ENCODE data around the gene ZNF678.
"Not testable (repeated sequence)": the region's sequence is repeated elsewhere in the genome, so short reads cannot be mapped to it uniquely, and the experiment has no call there.

The ZNF678 gene

DNA sequence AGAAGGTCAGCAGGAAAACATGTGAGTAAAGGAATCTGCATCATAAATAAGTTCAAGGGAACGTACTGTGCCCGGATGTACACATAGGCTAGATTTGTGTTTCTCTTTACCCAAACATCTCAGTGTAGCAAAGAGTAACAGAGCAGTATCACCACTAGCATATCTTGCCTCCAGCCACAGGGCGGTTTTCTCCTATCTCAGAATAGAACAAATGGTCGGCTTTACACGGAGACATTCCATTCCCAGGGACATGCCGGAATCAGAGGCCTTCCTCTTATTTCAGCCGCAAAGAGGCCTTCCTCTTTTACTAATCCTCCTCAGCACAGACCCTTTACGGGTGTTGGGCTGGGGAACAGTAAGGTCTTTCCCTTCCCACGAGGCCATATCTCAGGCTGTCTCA is 42.9 kb downstream of the ZNF678 start:
- DNase-seq, result not testable (repeated sequence)

DNA sequence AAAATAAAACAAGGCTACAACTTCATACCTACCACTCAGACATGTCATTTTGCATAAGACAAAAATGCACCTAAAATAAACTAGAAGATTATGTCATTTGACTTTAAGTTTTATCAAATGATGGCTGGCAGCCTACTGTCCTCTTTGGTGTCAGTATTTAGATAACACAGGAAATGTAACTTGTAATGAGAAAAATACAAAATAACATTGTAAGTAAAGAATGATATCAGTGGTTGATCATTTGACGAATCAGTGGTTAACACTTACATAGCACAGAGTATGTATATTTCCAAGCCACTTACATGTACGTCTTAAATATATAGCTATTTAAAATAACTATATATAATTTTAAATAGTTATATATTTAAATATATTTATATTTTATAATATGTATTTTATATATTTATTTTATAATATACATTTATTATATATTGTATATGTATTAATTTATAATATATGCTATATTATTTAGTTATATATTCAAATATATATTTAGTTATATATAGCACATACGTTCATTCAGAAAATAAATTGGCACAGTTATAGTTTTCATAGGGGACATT is 44.1 kb downstream of the ZNF678 start:
- DNase-seq, result no peak

DNA sequence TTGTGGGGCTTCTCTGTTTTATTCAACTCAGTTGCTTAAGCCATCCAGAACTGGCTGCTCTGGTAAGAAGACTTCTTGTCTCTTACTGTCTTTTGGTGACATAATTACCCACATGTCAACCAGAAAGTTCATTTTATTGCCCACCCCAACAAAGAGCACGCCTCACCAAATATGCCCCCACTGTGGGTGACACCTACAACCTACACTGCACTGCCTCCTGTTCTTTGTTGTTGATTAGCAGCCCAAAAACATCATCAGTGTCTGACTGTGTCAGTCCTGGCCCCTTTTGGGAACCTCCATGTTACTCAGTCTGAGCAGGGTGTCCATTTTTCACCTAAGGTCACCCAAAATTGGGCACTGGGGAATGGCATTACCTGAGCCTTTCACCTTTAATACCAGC is 49.3 kb downstream of the ZNF678 start:
- DNase-seq, result no peak

DNA sequence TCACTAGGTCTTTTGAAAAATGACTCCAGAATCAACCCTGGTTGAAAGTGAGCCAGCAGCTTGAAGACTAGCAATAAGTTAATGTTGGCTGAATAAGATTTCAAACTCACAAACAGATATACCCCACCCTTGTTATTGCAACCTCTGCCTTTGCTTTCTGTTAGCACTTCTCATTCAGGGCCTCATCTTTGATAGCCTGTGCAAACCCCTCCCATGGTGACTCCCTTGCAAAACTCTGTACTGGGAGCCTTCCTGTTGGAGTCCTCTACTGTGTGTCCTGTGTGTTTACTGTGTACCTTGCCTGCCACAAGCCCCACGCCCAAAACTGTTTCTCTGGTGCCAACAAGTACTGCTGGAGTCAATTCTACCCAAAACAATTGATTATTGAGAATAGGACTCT is 50.2 kb downstream of the ZNF678 start:
- DNase-seq, result no peak

DNA sequence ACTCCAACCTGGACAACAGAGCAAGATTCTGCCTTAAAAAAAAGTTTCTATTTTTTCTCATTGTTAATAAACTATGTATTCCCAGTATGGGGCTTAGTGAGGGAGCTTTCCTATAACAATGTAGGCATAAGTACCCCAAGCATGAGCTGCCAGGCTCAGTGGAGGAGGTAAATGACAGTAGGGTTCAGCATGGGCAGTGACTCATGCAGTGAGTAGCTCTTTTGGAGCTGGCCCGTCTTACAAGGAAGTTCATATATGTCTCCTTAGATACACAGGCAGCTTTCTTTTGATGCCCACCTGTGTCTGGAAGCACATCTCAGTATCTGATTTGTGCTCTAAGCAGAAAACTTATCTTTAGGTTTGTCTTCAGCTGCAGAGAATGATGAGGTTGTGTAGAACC is 57.9 kb downstream of the ZNF678 start:
- DNase-seq, result no peak

DNA sequence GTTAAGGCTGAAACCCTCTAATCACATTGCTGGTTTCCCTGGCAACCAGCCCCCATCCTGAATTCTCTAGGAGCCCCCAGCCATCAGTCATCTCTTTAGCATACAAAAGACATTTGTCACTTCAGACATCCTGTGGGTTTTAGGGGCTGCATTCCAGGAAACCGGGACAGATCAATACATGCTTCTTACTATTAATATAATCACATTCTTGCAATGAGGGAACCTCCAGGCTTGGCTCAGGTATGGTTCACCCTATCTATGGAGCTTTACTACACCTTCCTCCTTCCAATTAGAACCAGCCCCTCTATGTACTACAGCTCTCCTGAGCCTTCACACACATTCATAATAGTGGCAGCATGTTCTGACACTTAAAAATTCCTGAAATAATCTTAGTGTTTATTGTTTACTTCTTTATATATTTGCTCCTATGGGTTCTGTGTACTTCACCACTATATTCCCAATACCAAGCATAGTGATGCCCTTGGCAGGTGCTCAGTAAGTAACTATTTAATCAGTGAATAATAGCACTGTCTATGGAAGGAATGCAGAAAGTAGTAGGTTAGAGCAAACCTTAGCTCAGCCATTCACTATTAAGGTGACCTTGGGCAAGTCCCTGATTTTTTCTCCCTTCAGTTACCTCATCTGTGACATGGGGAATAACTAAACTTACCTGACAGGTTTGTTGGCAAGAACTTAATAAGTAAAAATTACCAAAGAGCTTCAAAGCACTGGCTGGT is 59.6 kb downstream of the ZNF678 start:
- no peak for DNase-seq

DNA sequence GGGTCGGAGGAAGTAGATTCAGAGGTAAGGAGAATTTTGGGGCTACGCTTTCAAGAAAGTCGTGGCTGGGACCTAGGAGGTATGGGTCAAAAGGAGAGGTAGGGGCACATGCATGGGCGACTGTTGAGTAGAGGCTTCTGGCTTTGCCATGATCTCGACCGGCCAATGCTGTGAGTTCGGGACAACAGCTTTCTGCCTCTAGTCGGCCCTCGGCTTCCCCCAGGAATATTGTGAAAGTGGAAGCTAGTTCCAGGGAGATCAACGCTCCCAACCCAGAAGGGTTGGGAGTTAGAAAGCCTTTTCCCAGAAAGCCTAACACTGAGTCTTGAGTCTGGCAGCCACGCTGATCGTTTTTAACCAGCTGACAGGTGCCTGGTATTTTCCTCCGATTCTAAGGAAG is 69.0 kb downstream of the ZNF678 start:
- DNase-seq, result no peak

DNA sequence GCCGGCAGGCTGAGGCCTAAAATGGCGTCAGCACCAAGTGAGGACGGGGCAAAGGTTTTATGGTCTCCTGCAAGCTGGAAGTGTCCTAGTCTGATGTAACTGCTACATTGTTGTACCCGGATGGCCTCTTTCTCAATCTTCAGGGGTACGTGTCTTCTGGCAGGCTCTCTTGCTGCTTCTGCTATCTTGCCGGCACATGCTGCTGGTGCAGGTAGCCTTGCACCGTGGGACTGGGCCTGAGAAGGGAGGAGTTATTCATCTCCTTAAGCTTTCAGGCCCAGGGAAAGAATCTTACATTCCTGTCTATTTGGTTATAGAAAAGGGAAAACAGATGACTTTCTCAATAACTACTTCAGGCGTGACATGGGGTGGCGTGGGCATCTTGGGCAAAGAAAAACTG is 72.2 kb downstream of the ZNF678 start:
- no peak for DNase-seq

DNA sequence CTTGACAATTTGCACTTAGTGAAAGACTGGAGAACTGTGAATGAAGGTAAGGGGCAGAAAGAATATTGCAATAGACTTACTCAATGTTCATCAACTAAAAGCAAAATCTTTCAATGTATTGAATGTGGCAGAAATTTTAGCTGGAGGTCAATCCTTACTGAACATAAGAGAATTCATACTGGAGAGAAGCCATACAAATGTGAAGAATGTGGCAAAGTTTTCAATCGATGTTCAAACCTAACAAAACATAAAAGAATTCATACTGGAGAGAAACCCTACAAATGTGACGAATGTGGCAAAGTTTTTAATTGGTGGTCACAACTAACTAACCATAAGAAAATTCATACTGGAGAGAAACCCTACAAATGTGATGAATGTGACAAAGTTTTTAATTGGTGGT is 91.1 kb downstream of the ZNF678 start:
- no peak for DNase-seq

DNA sequence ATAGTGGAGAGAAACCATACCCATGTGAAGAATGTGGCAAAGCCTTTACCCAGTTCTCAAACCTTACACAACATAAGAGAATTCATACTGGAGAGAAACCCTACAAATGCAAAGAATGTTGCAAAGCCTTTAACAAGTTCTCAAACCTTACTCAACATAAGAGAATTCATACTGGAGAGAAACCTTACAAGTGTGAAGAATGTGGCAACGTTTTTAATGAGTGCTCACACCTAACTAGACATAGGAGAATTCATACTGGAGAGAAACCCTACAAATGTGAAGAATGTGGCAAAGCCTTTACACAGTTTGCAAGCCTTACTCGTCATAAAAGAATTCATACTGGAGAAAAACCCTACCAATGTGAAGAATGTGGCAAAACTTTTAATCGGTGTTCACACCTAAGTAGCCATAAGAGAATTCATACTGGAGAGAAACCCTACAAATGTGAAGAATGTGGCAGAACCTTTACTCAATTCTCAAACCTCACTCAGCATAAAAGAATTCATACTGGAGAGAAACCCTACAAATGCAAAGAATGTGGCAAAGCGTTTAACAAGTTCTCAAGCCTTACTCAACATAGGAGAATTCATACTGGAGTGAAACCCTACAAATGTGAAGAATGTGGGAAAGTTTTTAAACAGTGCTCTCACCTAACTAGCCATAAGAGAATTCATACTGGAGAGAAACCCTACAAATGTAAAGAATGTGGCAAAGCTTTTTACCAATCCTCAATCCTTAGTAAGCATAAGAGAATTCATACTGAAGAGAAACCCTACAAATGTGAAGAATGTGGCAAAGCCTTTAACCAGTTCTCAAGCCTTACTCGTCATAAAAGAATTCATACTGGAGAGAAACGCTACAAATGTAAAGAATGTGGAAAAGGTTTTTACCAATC is 91.7 kb downstream of the ZNF678 start:
- no peak for DNase-seq

DNA sequence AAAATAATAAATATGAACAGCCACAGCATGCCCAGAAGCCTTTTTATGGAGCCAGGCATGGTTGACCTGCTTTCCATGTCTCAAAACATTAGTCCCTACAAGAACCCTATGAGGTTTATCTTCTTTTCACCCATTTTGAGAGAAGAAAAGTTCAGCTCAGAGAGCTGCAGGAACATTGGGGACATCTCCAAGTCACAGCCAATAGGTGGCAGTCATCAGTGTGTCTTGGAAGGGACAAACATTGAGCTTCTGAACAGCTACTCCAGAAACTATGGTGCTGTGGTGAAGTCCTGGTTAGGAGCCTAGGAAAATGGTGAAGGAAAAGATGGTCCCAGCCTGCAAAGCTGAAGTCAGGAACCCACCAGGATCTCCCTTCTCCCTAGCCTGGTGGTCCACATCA is 98.1 kb downstream of the ZNF678 start:
- DNase-seq, result no peak

DNA sequence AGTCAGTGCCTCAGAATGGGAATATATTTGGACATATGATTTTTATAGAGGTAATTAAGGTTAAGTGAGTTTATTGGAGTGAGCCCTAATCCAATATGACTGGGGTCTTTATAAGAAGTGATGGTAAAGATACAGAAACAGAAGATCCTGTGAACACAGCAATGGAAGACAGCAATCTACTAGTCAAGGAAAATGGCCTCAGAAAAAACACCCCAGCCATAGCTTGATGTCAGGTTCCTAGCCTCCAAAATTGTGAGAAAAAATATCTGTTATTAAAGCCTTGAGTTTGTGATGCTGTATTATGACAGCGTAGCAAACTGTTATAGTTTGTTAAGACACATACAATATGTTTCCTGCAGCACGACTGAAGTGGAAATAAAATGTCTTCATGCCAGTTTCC is 99.6 kb downstream of the ZNF678 start:
- no peak for DNase-seq

DNA sequence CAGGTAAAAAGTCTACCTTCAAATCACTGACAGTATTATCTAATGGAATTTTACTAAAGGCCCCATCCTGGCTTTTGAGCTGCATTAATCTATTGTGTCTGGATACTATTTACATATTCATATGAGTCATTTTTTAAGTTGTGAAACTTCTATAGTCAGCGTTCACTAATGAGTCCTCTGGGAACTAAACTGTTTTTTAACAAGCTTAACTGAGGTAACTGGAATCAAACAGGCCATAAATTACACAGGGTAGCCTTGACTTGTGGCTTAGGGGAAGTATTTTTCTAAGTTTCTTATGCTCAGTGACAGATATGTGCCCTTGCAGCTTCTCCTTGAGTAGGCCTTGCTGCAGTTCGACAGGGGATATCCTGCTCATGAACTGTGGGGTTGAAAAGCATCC is 102.9 kb downstream of the ZNF678 start:
- no peak for DNase-seq

DNA sequence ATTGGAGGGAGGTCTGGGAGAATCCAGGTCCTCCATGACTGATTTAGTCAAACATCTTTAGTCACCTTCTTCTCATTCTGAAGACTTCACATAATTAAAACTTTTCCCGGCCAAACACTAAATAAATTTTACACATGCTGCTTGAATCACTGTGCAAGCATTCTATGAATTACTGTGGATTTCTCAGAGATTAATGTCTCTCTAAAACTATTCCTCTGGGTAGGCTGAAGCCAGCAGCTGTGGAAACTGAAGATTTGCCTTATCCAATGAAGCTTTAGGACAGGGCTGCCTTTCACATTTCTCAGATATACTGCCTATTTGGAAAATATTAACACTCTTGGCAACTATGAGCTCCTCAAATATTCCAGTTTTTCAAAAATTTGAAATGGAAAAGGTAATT is 110.1 kb downstream of the ZNF678 start:
- no peak for DNase-seq

DNA sequence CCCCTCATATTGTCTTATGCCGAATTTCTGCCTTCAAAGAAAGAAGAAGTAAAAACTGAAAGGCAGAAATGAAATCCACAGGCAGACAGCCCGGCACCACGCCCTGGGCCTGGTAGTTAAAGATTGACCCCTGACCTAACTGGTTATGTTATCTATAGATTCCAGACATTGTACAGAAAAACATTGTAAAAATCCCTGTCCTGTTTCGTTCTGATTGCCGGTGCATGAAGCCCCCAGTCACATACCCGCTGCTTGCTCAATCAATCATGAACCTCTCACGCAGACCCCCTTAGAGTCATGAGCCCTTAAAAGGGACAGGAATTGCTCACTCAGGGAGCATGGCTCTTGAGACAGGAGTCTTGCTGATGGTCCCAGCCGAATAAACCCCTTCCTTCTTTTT is 122.5 kb downstream of the ZNF678 start:
- no peak for DNase-seq

DNA sequence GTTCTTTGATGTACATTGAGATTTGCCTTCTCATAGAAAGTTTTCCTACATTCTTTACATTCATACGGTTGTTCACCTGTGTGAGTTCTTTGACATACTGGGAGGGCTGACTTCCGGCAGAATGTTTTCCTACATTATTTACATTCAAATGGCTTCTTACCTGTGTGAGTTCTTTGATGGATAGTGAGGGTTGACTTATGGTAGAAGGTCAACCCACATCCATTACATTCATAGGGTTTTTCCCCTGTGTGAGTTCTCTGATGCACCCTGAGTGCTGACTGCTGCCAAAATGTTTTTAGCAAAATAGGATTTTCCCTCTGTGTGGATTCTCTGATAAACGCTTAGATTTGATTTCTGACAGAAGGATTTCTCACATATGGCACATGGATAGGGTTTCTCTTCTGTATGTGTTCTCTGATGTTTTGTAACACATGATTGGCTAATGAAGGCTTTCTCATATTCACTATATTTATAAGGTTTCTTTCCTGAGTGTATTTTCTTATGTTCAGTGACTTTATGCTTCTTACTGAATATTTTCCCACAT is 134.0 kb downstream of the ZNF678 start:
- no peak for DNase-seq

DNA sequence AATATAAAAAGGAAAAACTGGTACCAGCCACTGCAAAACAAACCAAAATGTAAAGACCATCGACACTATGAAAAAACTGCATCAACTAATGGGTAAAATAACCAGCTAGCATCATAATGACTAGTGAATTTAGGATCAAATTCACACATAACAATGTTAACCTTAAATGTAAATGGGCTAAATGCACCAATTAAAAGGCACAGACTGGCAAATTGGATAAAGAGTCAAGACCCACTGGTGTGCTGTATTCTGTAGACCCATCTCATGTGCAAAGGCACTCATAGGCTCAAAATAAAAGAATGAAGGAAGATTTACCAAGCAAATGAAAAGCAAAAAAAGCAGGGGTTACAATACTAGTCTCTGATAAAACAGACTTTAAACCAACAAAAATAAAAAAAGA is 138.3 kb downstream of the ZNF678 start:
- DNase-seq, result not testable (repeated sequence)

DNA sequence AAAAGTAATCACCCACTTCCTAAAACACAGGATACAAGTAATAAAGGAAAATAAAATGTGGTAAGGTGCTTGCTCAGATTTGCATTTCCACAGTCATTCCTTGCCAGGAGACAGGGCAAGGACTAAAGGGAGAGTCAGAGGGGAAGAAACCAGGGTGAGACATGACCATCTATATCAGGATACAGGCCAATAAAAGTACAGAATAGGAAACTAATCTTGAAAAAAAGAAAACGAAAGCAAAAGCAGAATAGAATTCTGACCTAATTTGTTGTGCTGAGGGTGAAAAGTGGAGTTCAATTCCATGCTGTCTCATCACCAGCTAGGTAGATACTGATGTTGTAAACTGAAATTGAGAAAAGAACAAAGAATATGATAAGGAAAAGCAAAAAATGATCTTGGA is 144.5 kb downstream of the ZNF678 start:
- DNase-seq, result no peak

DNA sequence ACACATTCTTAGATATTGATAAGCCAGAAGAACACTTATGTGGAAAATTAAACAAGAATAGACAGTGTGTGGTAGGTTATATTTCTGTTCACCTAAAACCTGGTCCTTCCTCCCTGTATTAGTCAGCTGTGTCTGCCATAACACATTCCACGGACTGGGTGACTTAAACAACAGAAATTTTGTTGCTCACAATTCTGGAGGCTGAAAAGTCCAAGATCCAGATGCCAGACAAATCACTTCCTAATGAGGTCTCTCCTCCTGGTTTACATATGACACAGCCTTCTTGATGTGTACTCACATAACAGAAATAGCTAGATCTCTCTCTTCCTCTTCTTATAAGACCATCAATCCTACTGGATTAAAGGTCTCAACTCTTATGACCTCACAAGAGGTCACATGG is 146.1 kb downstream of the ZNF678 start:
- DNase-seq, result no peak

DNA sequence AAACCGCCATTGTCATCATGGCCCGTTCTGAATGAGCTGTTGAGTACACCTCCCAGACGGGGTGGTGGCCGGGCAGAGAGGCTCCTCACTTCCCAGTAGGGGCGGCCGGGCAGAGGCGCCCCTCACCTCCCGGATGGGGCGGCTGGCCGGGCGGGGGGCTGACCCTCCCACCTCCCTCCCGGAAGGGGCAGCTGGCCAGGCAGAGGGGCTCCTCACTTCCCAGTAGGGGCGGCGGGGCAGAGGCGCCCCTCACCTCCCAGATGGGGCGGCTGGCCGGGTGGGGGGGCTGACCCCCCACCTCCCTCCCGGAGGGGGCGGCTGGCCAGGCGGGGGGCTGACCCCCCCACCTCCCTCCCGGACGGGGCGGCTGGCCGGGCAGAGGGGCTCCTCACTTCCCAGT is 147.1 kb downstream of the ZNF678 start:
- not testable (repeated sequence) for DNase-seq

DNA sequence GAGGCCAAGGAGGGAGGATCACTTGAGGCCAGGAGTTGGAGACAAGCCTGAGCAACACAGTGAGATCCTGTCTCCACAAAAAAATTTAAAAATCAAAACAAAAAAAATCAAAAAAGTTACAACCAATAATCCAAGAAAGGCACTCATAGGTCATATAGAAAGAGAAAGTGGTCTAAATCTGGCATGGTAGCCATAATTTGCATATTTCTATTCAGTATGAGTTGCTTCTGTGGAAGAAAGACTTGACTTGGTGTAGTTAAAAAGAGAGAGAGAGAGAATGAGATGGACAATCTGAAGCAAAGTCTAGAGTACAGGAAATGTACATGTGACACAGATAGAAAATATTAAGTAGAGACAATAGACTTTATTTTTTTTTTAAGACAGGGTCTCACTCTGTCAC is 149.3 kb downstream of the ZNF678 start:
- no peak for DNase-seq

DNA sequence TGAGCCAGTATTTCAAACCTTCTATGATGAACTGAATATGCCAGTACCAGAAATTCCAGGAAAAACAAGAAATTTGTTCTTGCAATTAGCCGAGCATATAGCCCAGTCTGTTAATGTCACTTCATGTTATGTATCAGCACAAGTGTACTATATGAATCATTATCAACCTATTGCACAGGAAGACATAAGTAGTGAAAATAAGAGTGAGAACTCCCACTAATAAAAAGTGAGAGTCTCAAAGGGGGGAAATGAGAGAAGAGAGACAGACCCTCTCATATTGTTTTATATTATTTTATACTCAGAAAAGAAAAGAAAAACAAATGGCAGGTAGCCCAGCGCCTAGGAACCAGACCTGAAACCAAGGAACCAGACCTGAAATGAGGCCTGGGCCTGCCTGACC is 155.6 kb downstream of the ZNF678 start:
- DNase-seq, result no peak

DNA sequence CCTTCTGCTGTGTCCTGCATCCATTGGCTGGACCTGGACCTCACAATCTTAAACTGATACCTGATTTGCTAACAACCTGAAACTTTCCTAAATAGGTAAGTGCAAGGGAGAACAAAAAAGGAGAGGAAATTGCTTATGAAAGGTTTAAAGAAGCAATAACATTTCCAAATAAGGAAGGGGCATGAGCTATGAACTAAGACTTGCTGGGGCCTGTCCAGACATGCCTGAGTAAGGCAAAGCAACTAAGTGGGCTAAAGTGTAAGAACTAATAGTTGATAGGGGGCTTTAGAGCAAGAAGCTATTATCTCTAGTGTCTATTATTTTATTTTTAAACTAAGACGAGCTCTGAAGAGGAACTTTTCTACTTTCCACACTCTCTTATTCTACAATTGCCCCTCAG is 160.1 kb downstream of the ZNF678 start:
- DNase-seq, result no peak

DNA sequence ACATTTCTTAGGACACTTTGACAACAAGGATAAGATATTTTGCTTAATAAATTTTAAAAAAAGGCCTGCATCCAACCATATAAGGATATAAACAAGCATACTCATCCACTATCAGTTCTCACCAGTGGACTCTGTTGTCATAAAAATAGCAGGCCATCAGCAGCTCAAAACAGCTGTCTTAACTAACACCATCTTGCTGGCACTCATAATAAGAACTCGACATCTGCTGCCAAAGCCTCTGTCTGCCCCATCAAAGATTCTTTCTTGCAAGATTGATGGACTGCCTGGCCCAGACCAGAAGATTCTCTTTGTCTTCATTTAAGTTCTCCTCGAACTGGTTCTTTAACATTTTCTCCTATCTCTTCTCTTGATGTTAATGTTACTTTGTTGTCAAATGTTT is 161.7 kb downstream of the ZNF678 start:
- DNase-seq, result no peak
